HG03439 (cell line): ENCODE results near the gene MANSC4.
A peak's percentile ranks its signal among the peaks of the same experiment; 100 is the strongest.

Experiments used
- ATAC-seq: cut with Tn5 transposase; IDR thresholded peaks from one replicate; pipeline ENCODE4 v1.9.1; 2021; ENCODE audit warnings: mild to moderate bottlenecking, moderate library complexity; ENCODE audit not compliant: unreplicated experiment

Gene MANSC4

DNA sequence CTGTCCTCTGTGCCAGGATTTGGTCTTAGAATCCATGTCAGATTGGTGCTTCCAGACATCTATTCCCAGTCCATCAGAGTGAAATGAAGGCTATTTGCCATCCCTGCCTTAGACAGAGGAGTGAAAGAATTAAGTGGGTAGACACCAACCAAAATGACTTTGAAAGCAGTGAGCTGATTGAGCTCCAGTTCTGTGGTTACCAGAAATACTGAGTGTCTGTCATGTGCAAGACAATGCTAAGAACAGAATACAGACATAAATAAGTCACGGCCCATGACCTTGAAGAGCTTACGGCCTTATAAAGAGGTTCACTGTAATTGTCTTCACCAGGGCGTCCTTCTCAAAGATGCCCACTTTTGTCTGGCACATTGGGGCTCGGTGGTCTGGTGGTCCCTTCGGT lies 21.6 kb upstream of the MANSC4 start:
- ATAC-seq: no peak

- ATAC-seq: no peak
These were observed 20.8 kb upstream of the MANSC4 start for GRCh38 chr12:27800819-27801218.

GRCh38 chr12:27797301-27798025 lies 17.4 kb upstream of the MANSC4 start:
- ATAC-seq: no peak

DNA sequence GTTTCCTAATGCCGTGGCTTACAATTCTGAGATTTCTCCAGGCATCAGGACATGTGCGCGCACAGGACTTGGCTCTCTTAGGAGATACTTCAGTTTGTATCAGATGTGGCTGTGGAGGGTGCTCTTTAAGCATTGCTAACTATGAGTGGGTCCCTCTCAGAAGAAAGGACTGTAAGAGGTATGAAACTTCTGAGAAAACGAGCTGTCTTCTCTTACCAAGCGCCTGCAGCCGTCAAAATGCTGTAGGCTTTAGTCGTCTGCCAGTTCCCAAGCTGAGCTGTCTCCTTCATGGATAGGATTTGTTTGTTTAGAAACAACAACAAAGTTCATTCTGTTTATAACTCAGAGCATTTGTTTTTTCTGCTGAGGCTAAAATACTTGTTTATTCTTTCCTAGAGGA lies 16.1 kb upstream of the MANSC4 start:
- ATAC-seq: no peak

DNA sequence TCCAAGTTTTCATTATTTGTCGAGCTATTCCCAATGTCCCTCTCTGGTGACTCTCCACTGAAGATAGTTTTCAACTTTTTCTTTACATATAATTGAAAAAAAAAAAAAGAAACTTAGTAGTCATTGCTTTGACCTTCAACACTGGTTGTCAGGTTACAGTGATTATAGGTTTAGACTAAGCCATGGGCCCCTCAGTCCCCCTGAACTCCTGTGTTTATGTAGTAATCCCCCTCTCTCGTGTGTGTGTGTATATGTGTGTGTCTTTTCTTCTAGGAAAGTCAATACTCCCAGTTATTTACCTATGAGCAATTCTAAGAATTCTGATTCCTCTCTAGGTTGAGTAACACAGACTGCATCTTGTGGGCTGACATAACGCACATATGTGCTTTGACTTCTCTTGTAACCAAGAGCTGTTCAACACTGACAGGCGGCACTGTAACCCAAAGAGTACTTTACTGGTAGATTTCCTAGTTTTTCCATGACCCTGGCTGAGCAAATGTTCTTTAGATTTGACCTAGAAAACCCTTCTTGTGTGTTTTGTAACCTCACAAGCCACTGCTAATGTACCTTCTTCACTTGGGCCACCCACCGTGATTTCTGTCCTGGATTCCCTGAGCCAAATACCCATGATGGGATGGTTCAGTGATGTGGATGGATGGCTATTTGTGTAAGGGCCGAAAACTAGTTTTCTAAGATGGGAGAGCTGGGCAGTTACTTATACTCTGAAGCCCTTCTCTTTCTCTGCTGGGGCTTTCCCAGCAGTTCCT lies 15.0 kb upstream of the MANSC4 start:
- no peak for ATAC-seq

DNA sequence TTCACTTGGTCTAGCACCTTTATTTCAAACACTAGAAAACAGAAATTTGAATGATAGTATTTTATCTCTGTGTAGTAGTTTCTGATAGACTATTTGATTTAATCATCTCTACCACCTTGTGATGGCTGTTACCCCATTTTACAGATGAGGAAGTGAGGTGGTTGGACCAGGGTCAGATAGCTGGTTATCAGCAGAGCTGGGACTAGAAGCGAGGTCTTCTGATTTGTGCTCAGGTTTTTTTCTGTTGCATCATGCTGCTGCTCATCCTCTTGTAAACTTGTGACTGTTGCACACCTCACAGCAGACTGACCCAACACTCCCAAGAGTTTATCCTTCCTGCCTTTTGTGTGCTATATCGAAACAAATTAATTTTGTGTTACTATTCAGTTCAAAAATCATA lies 10.1 kb upstream of the MANSC4 start:
- no peak for ATAC-seq

GRCh38 chr12:27787559-27787958 lies 7.5 kb upstream of the MANSC4 start:
- ATAC-seq: no peak

- no peak for ATAC-seq
These were observed 6.0 kb upstream of the MANSC4 start for GRCh38 chr12:27785882-27786570.

DNA sequence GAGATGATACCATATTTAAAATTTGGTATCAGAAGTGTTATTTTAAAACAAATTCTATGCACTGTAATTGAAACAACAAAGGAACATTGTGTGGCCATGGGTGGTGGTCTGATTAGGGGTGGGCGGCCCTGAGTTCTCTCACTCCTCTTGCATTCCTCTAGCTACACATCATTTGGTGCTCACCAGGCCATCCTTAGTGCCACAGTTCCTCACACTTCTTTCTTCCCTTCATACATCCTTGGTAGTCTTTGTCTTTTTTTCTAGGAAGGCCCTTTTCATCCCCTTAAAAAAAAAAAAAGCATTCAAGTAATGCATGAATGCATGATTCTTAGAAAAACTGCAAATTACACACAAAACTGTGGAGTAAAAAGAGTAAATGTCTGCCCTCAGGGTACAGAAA lies 2.4 kb upstream of the MANSC4 start:
- ATAC-seq: no peak

- ATAC-seq: no peak
These were observed 1.6 kb upstream of the MANSC4 start for GRCh38 chr12:27781680-27782079.

GRCh38 chr12:27780612-27781408 lies 774 bp upstream of the MANSC4 start:
- ATAC-seq: peak; percentile 43

DNA sequence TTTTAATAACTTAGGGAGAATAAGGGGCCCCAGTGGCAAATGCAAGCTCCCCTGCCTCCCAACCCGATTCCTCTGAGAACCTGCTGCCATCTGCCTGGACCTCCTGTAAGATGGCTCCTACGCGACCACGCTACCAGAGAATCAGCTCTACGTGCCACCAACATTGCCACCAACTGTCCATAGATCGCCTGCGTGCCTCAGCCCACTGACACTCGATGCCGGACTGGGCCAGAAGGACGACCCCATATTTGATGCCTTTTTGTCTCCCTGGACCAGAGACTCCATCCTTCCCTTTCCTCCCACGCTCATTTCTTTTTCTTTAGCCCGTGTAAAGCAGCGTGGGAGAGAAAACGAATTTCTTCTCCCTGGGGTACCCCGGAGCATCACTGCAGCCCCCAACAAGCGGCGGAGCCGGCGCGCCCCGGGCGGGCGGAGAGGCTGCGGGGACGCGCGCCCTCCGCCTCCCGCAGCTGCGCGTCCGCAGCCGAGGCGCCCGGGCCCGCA lies 568 bp downstream of the MANSC4 start:
- ATAC-seq: peak; percentile 7

DNA sequence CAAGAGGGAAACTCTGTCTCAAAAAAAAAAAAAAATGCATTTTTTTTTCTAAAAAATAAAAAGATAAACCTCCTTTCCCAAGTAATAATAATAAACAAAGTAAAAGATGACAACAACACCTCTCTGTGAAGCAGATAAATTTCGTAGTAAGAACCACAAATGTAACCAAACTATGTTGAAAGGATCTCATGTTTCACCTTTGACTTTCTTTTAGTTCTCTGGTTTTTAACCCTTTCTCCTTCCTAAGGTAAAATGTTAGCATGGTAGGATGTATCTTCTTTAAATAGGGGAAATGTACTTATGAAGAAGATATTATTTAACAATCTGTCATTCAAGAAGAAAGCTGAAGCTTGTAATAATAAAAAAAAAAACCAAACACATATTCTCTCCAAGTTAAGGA lies 1.8 kb downstream of the MANSC4 start:
- no peak for ATAC-seq

- ATAC-seq: no peak
These were observed 2.9 kb downstream of the MANSC4 start for GRCh38 chr12:27777141-27777540.

GRCh38 chr12:27772328-27773049 lies 7.5 kb downstream of the MANSC4 start:
- no peak for ATAC-seq

- ATAC-seq: no peak
These were observed 8.3 kb downstream of the MANSC4 start for GRCh38 chr12:27771481-27772327.

- ATAC-seq: no peak
These were observed 10.8 kb downstream of the MANSC4 start for GRCh38 chr12:27769142-27769673.

- no peak for ATAC-seq
These were observed 13.4 kb downstream of the MANSC4 start for GRCh38 chr12:27766587-27766986.

DNA sequence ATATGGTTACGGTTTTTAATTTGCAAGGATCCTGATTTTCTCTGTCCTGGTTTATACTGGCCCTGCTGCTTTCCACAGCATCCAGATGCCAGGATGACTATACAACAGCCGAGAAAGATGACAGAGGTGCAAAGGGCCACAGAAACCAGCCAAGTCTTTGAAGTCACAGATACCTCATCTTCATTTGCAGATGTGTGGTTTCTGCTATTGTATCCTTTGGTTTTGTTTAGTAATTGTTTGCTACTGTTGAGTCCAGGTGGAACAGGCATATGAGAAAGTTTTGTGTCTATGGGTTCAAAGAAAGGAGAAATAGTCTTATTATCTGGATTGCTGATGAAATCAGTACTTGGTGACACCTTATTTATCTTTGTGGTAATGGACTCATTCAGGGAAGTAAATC lies 17.3 kb downstream of the MANSC4 start:
- ATAC-seq: no peak
